ENCODE measurements around the gene TBX21.

DNA sequence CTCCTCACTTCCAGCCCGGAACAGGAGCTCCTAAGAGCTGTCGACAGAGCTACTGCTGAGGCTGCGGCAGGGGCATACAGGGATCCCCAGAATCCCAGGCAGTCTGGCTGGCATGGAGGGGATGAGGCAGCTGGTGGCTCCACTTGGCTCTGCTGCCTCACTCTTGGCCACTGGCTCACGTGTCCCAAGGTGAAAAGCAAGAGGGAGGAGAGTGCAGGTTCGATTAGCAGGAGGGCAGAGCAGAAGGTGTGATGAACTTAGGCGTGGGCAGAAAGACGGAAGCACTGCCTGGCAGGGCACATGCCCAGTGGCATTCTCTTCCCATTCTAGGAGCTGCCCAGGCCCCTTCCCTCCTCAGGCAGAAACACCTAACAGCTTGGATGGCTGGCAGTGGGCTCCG, 11.3 kb upstream of the TBX21 start:
- TF ChIP-seq, protein P1, sequence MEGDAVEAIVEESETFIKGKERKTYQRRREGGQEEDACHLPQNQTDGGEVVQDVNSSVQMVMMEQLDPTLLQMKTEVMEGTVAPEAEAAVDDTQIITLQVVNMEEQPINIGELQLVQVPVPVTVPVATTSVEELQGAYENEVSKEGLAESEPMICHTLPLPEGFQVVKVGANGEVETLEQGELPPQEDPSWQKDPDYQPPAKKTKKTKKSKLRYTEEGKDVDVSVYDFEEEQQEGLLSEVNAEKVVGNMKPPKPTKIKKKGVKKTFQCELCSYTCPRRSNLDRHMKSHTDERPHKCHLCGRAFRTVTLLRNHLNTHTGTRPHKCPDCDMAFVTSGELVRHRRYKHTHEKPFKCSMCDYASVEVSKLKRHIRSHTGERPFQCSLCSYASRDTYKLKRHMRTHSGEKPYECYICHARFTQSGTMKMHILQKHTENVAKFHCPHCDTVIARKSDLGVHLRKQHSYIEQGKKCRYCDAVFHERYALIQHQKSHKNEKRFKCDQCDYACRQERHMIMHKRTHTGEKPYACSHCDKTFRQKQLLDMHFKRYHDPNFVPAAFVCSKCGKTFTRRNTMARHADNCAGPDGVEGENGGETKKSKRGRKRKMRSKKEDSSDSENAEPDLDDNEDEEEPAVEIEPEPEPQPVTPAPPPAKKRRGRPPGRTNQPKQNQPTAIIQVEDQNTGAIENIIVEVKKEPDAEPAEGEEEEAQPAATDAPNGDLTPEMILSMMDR (IDR thresholded peaks at IDR 0.05): no peak
- TF ChIP-seq POLR2A (IDR thresholded peaks at IDR 0.05; ENCODE audit: low read depth) (no peak), POLR2AphosphoS5 (IDR thresholded peaks at IDR 0.05) (no peak), EP300 (IDR thresholded peaks at IDR 0.05) (no peak)
